Astrocyte of the spinal cord (primary cell): ENCODE results near the gene KIF5A.

Experiments used
- DNase-seq: peaks from one replicate; pipeline ENCODE4 v3.0.0; 2011; ENCODE audit warnings: low read depth, low spot score
- H3K4me3 ChIP-seq: 2 replicates; pipeline ENCODE4 v1.5.1; 2011; ENCODE audit warnings: low read depth, mild to moderate bottlenecking, low read length, moderate library complexity
- in situ Hi-C: cut with HindIII; loops from 2 replicates; pipeline ENCODE4 v1.10.0; 2017; ENCODE audit warnings: low sequenced_read_pairs
- TF ChIP-seq, protein P1 (sequence below): IDR thresholded peaks from 2 replicates; pipeline ENCODE4 v1.5.1; 2012; ENCODE audit warnings: low read depth, mild to moderate bottlenecking, low read length, inconsistent platforms

The KIF5A gene

DNA sequence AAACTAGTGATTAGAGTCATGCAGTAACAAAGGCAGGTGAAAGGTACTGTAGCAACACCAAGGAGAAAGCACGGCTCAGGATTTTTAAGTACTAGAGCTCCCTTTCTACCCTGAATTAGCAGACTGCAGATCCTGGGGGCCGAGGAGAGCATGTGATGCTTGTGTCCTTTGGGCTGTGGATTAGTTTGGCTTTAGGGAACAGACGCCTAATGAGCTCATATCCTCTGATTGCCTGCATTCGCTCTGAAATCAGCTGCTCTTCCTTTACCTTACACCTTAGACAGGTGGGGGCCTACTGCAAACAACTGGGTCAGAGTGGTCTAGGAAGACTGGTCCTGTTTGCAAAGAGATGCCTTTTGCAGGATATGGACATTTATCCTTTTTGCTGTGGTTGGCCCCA is 43.3 kb downstream of the KIF5A start:
- no peak overlapping the region for H3K4me3 ChIP-seq
- DNase-seq = no peak
- TF ChIP-seq, protein P1, sequence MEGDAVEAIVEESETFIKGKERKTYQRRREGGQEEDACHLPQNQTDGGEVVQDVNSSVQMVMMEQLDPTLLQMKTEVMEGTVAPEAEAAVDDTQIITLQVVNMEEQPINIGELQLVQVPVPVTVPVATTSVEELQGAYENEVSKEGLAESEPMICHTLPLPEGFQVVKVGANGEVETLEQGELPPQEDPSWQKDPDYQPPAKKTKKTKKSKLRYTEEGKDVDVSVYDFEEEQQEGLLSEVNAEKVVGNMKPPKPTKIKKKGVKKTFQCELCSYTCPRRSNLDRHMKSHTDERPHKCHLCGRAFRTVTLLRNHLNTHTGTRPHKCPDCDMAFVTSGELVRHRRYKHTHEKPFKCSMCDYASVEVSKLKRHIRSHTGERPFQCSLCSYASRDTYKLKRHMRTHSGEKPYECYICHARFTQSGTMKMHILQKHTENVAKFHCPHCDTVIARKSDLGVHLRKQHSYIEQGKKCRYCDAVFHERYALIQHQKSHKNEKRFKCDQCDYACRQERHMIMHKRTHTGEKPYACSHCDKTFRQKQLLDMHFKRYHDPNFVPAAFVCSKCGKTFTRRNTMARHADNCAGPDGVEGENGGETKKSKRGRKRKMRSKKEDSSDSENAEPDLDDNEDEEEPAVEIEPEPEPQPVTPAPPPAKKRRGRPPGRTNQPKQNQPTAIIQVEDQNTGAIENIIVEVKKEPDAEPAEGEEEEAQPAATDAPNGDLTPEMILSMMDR = no peak
- in situ Hi-C loops = no loop called here

DNA sequence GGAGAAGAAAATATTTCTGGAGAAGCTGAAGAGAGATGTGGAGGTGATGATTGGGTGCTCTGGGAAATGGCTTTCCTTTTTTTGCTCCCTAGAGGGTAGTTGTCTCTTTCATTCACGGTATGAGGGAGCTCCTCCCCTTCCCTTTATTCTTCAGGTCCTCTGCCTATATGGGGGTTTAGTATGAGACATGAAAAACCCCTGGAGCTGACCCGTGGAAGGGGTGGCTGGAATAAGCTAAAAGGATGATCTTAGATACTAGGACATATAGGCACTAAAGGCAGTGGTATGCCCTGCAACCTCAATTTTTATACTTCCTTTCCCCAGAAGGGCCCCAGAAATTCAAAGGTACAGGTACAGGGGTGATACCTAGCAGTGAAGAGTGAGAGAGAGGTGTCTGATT is 50.6 kb downstream of the KIF5A start:
- in situ Hi-C loops = no loop called here
- no peak for DNase-seq
- TF ChIP-seq, protein P1 = no peak
- H3K4me3 ChIP-seq = no peak overlapping the region

DNA sequence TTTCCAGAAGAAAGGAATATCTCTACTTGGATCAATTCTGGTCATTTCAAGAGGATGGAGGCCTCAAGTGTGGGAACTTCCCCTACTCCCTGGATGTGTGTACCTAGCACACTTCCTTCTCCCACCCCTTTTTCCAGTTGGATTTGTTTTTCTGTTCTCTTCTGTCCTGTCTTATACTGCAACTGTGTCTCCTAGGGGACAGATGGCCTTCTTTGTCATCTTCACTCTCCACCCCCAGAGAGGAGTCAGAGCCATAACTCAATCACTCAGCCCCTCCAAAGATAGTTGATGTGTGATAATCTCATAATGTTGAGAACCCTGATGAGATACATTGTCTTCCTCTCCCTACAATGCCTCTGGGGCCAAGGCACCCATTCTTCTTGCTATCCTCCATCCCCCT is 52.7 kb downstream of the KIF5A start:
- in situ Hi-C loops = no loop called here
- DNase-seq = no peak
- TF ChIP-seq, protein P1 = no peak
- no peak overlapping the region for H3K4me3 ChIP-seq

DNA sequence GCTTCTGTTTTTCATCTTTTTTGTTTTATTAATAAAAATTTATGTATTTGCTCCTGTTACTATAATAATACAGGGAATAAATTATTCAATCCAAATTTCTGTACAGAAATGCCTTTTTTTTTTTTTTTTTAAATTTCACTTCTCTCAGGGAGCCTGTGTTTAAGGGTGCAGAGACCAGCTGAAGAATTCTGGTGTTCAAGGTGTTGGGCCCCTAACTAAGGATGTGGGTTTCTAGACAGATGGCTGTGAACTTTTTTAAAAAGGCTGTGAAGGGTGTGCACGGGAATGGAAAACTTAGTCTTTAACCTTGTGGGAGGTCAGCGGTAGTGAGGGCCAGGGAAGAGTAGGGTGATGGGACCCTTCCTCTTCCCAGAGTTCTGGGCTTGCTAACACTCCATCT is 53.5 kb downstream of the KIF5A start:
- in situ Hi-C loops = no loop called here
- TF ChIP-seq, protein P1 = no peak
- no peak overlapping the region for H3K4me3 ChIP-seq
- no peak for DNase-seq

DNA sequence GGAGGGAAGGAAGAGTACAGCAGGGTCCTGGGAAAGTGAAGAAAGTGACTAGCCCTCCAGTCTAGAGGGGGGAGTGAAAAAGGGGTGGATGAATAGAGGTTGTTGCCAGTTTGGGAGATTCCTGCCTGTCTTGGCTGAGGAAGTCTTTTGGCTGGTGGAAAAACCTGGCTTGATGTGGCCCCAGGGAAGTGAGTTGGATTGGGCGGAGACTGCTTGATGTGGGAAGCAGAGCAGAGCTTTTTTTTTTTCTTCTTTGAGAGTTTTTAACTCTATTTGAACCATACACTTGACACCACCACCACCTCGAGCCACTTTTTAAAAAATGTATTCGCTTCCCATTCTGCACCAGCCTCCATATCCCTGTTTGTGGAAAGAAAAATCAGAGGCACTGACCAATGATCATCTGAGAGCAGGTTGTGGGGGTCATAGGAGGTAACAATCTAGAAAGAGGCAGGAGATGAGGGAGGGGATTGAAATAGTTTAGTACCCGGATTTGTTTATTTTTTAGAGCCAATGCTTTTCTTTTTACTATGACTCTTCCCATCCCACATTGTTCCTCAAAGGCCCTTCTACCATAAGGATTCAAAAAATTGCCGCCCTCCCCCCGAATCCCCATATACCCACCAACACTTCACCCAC is 54.1 kb downstream of the KIF5A start:
- DNase-seq = peak; percentile 48
- TF ChIP-seq, protein P1 = no peak
- in situ Hi-C loops = no loop called here
- peak overlapping the region; percentile 80 for H3K4me3 ChIP-seq

DNA sequence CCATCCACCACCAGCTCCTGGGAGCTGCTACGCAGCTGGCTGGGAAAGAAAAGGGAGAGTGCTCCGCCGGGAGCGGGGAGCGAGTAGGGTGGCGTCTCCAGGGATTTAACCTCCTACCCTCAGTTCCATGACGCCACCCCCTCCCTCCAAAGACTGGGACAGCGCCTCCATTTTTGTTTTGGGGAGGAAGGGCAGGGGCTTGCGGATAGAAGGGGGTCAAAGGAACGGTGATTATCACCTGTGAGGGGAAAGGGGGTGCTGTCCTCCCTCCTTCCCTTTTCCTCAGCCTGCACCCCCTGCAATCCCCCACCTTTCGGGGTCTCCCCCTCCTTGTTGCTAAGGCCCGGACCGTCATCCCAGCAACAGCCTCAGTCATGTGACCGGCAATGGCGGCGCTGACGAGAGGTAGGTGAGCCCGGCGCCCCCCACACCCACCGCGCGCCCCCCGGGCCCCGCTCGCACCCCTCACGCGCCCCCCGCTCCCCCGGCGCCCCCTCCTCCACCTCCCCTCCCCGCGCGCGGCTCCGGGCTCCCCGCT is 54.7 kb downstream of the KIF5A start, which contains the start of gene DTX3:
DTX3 (plus strand) TSS at position 371 of the 538 bp plus-strand sequence. CDS start 1,694 bp downstream, outside the sequence.
- in situ Hi-C loops = no loop called here
- TF ChIP-seq, protein P1 = no peak
- DNase-seq = peak; percentile 22
- H3K4me3 ChIP-seq = peak within 1 kb of the TSS; percentile 80
